HG03460 (cell line): ENCODE results near the gene SOX13.

Source experiments
- ATAC-seq: cut with Tn5 transposase; IDR thresholded peaks from one replicate; pipeline ENCODE4 v1.9.1; 2021; ENCODE audit not compliant: unreplicated experiment

The SOX13 gene

GRCh38 chr1:204104331-204105130 lies 31.6 kb downstream of the SOX13 start:
- no peak for ATAC-seq

GRCh38 chr1:204105131-204105515 lies 32.2 kb downstream of the SOX13 start:
- no peak for ATAC-seq

- ATAC-seq = no peak
These were observed 33.9 kb downstream of the SOX13 start for GRCh38 chr1:204106825-204107224.

- ATAC-seq = no peak
These were observed 35.0 kb downstream of the SOX13 start for GRCh38 chr1:204107892-204108291.

- ATAC-seq = no peak
These were observed 35.6 kb downstream of the SOX13 start for GRCh38 chr1:204108312-204109141.

GRCh38 chr1:204110894-204111633 lies 38.1 kb downstream of the SOX13 start:
- ATAC-seq = no peak

- ATAC-seq = no peak
These were observed 40.2 kb downstream of the SOX13 start for GRCh38 chr1:204112876-204113730.

- no peak for ATAC-seq
These were observed 41.0 kb downstream of the SOX13 start for GRCh38 chr1:204113896-204114295.

- no peak for ATAC-seq
These were observed 41.7 kb downstream of the SOX13 start for GRCh38 chr1:204114606-204115005.

- ATAC-seq = no peak
These were observed 42.2 kb downstream of the SOX13 start for GRCh38 chr1:204115116-204115515.

- no peak for ATAC-seq
These were observed 43.6 kb downstream of the SOX13 start for GRCh38 chr1:204116539-204116938.

- no peak for ATAC-seq
These were observed 49.1 kb downstream of the SOX13 start for GRCh38 chr1:204121840-204122555.

- no peak for ATAC-seq
These were observed 50.5 kb downstream of the SOX13 start for GRCh38 chr1:204123376-204123775.

- no peak for ATAC-seq
These were observed 51.7 kb downstream of the SOX13 start for GRCh38 chr1:204124639-204125038.

- ATAC-seq = no peak
These were observed 52.9 kb downstream of the SOX13 start for GRCh38 chr1:204125759-204126351.

GRCh38 chr1:204126386-204126785 lies 53.5 kb downstream of the SOX13 start:
- no peak for ATAC-seq

- ATAC-seq = no peak
These were observed 54.0 kb downstream of the SOX13 start for GRCh38 chr1:204126956-204127355.

GRCh38 chr1:204127597-204128242 lies 54.8 kb downstream of the SOX13 start:
- ATAC-seq = no peak

- ATAC-seq = no peak
These were observed 55.6 kb downstream of the SOX13 start for GRCh38 chr1:204128464-204128963.
